ENCODE measurements around the gene VARS1. TPM values are rescaled to one million over a fixed set of nuclear protein-coding genes. Genes with fewer than 3 reads are reported as not detected.
"Not testable (repeated sequence)": the region's sequence is repeated elsewhere in the genome, so short reads cannot be mapped to it uniquely, and the experiment has no call there.

Gene VARS1
- total RNA-seq, result 10 to 100 TPM; 44.4 to 49.6 TPM
- 10 to 100 TPM in 1 of 2 donors, 1 to 10 TPM in 1; 9.8 to 26.4 TPM for polyA plus RNA-seq
- long read RNA-seq, donor 1, partial matches to known transcripts, result 50 of 57 reads
- long read RNA-seq, donor 1, other reads (novel, unspliced or antisense), result 7 of 57 reads
- long read RNA-seq, donor 2, full-length matches to known transcripts, result 6 of 39 reads
- long read RNA-seq, donor 2, partial matches to known transcripts, result 23 of 39 reads
- long read RNA-seq, donor 2, other reads (novel, unspliced or antisense), result 10 of 39 reads

DNA sequence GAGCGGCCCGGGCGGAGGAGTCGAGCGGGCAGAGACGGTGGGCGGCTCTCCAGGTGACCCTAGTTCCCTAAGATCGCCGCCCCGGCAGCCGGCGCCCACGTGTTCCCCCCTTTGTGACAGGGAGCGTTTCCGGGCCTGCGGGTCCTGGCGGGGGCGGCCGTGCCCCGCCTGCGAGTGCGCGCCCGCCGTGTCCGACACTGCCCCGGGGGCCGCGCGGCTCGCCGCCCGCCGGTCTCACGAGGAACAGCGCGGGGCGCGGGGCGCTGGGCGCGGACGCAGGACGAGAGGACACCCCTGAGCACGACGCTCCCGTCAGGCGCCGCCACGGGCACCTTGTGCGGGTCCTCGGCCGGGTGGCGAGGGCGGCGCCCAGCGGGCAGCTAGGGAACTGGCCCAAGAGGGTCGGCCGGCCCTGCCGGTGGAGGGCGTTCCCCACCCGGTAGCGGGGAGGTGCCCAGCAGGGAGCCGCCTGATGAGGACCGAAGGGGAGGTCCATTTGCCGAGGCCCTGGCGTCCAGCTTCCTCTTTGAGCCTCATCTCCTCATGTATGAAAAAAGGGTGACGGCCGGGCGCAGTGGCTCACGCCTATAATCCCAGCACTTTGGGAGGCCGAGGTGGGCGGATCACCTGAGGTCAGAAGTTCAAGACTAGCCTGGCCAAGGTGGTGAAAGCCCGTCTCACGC, at the start of gene VARS1:
Gene VARS1 (minus strand): TSS at position 137 of the 683 bp plus-strand sequence. CDS start 535 bp downstream, outside the sequence.
- ATAC-seq (ENCODE audit: low FRiP score), result peak; percentile 94
- peak; percentile 96 to 97 for DNase-seq
- Histone ChIP-seq H3K36me3 (ENCODE audit: control insufficient read depth in 1 of 2, insufficient read depth in 2 of 2, low read length in 1 of 2) (no peaks in the 10 kb centered on the region), H3K4me1 (ENCODE audit: control insufficient read depth in 1 of 2, insufficient read depth in 2 of 2, low read length in 2 of 2) (no peaks in the 10 kb centered on the region), H3K9me3 (ENCODE audit: control insufficient read depth, low read length) (no peaks in the 10 kb centered on the region), H3K27ac (ENCODE audit: low read depth in 1 of 2, low read length in 2 of 2) (peak within 1 kb of the TSS; percentile 33 to 62), H3K27me3 (ENCODE audit: control insufficient read depth in 1 of 2, insufficient read depth in 2 of 2, low read length in 1 of 2) (no peaks in the 10 kb centered on the region), H3K4me3 (ENCODE audit: low read length in 2 of 2) (peak within 1 kb of the TSS; percentile 43 to 78)
- WGBS, 2 donors, result 0% methylated on average over 45 to 75 of the region's 75 CpGs
- intact Hi-C loops (cut with DNase I), result loop anchor here (5.0 kb wide), 2 partner anchors 37 to 58 kb away; partner anchors contain the start of gene CLIC1 (in 1 of the 2)

DNA sequence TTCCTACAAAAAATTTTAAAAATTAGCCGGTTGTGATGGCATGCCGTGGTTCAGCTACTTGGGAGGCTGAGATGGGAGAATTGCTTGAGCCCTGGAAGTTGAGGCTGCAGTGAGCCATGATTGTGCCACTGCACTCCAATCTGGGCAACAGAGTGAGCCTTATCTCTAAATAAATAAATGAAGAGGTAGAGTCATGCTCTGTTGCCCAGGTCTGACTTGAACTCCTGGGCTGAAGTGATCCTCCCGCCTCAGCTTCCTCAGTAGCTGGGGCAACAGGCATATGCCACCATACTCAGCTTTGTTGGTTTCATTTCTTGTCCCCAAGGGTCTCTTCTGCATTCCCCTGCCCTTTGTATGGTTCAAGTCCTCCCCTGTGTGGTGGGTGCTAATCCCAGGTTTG, 49.0 kb upstream of the VARS1 start:
- intact Hi-C loops (cut with DNase I), result no loop called here
- H3K4me3 ChIP-seq (ENCODE audit: low read length in 2 of 2), result no peak overlapping the region
- no peaks in the 10 kb centered on the region for H3K9me3 ChIP-seq (ENCODE audit: control insufficient read depth, low read length)
- WGBS, 2 donors, result 93 to 94% methylated on average over 3 of the region's 3 CpGs
- ATAC-seq (ENCODE audit: low FRiP score) (no peak), DNase-seq (no peak)
- H3K36me3 ChIP-seq (ENCODE audit: control insufficient read depth in 1 of 2, insufficient read depth in 2 of 2, low read length in 1 of 2), result peaks cover 0 to 3% of the 10 kb centered on the region in 2 donors
- H3K27ac ChIP-seq (ENCODE audit: low read depth in 1 of 2, low read length in 2 of 2), result no peak overlapping the region
- H3K4me1 ChIP-seq (ENCODE audit: control insufficient read depth in 1 of 2, insufficient read depth in 2 of 2, low read length in 2 of 2), result no peaks in the 10 kb centered on the region
- no peaks in the 10 kb centered on the region for H3K27me3 ChIP-seq (ENCODE audit: control insufficient read depth in 1 of 2, insufficient read depth in 2 of 2, low read length in 1 of 2)

DNA sequence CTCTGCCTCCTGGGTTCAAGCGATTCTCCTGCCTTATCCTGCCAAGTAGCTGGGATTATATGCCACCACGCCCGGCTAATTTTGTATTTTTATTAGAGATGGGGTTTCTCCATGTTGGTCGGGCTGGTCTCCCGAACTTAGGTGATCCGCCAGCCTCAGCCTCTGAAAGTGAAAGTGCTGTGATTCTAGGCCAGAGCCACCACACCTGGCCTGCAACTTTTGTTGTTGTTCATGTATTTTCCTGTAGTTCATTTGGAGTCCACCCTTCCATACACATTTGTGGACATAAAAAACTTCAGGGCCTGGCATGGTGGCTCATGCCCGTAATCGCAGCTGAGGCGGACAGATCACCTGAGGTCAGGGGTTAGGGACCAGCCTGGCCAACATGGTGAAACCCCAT, 46.5 kb upstream of the VARS1 start:
- WGBS, 2 donors, result 90% methylated on average over 9 of the region's 9 CpGs
- H3K27ac ChIP-seq (ENCODE audit: low read depth in 1 of 2, low read length in 2 of 2), result no peak overlapping the region
- DNase-seq (no peak), ATAC-seq (ENCODE audit: low FRiP score) (no peak)
- H3K4me3 ChIP-seq (ENCODE audit: low read length in 2 of 2), result no peak overlapping the region
- H3K36me3 ChIP-seq (ENCODE audit: control insufficient read depth in 1 of 2, insufficient read depth in 2 of 2, low read length in 1 of 2), result peaks cover 0 to 9% of the 10 kb centered on the region in 2 donors
- H3K9me3 ChIP-seq (ENCODE audit: control insufficient read depth, low read length), result no peaks in the 10 kb centered on the region
- H3K27me3 ChIP-seq (ENCODE audit: control insufficient read depth in 1 of 2, insufficient read depth in 2 of 2, low read length in 1 of 2), result no peaks in the 10 kb centered on the region
- intact Hi-C loops (cut with DNase I), result no loop called here
- no peaks in the 10 kb centered on the region for H3K4me1 ChIP-seq (ENCODE audit: control insufficient read depth in 1 of 2, insufficient read depth in 2 of 2, low read length in 2 of 2)

DNA sequence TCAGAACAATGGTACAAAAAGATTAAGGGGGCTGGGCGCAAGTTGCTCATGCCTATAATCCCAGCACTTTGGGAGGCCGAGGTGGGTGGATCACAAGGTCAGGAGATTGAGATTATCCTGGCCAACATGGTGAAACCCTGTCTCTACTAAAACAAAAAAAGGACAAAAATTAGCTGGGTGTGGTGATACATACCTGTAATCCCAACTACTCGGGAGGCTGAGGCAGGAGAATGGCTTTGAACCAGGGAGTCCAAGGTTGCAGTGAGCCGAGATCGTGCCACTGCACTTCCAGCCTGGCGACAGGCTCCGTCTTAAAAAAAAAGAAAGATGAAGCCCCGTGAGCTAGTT, 44.2 kb upstream of the VARS1 start:
- not testable (repeated sequence) for ATAC-seq (ENCODE audit: low FRiP score); H3K27me3 ChIP-seq (ENCODE audit: control insufficient read depth in 1 of 2, insufficient read depth in 2 of 2, low read length in 1 of 2); H3K9me3 ChIP-seq (ENCODE audit: control insufficient read depth, low read length); DNase-seq; H3K36me3 ChIP-seq (ENCODE audit: control insufficient read depth in 1 of 2, insufficient read depth in 2 of 2, low read length in 1 of 2); H3K4me1 ChIP-seq (ENCODE audit: control insufficient read depth in 1 of 2, insufficient read depth in 2 of 2, low read length in 2 of 2); H3K4me3 ChIP-seq (ENCODE audit: low read length in 2 of 2); H3K27ac ChIP-seq (ENCODE audit: low read depth in 1 of 2, low read length in 2 of 2)
- intact Hi-C loops (cut with DNase I), result loop anchor here in 1 of 2 donors (10.0 kb wide), 1 partner anchor 155 kb away; the partner anchor contains the start of gene LY6G5C
- WGBS, 2 donors, result 79 to 80% methylated on average over 8 of the region's 8 CpGs

DNA sequence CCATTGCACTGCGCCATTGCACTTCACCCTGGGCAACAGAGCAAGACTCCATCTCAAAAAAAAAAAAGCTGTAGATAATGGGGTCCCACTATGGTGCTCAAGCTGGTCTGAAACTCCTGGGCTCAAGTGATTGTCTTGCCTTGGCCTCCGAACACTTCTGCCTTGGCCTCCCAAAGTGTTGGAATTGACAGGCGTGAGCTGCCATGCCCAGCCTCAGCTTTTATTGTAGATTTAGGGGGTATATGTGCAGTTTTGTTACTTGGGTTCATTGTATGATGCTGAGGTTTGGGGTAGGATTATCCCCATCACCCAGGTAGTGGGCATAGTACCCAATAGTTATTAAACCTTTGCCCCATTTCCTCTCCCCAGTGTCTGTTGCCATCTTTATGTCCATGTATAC, 43.4 kb upstream of the VARS1 start:
- intact Hi-C loops (cut with DNase I), result loop anchor here in 1 of 2 donors (10.0 kb wide), 1 partner anchor 154 kb away; the partner anchor contains the start of gene LY6G5C
- H3K4me3 ChIP-seq (ENCODE audit: low read length in 2 of 2), result no peak overlapping the region
- 94 to 95% methylated on average over 3 of the region's 3 CpGs for WGBS, 2 donors
- ATAC-seq (ENCODE audit: low FRiP score), result no peak
- DNase-seq, result no peak
- peaks cover 0 to 8% of the 10 kb centered on the region in 2 donors for H3K36me3 ChIP-seq (ENCODE audit: control insufficient read depth in 1 of 2, insufficient read depth in 2 of 2, low read length in 1 of 2)
- H3K27ac ChIP-seq (ENCODE audit: low read depth in 1 of 2, low read length in 2 of 2), result no peak overlapping the region
- H3K4me1 ChIP-seq (ENCODE audit: control insufficient read depth in 1 of 2, insufficient read depth in 2 of 2, low read length in 2 of 2), result no peaks in the 10 kb centered on the region
- H3K27me3 ChIP-seq (ENCODE audit: control insufficient read depth in 1 of 2, insufficient read depth in 2 of 2, low read length in 1 of 2), result no peaks in the 10 kb centered on the region
- H3K9me3 ChIP-seq (ENCODE audit: control insufficient read depth, low read length), result no peaks in the 10 kb centered on the region

DNA sequence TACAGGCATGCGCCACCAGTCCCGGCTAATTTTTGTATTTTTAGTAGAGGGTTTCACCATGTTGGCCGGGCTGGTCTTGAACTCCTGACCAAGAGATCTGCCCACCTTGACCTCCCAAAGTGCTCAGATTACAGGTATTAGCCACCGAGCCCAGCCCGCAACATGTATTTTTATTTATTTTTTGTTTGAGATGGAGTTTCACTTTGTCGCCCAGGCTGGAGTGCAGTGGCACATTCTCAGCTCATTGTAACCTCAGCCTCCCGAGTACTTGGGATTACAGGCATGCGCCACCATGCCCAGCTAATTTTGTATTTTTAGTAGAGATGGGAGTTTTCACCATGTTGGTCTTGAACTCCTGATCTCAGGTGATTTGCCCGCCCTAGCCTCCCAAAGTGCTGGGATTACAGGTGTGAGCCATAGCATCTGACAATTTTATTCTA, 42.6 kb upstream of the VARS1 start:
- H3K36me3 ChIP-seq (ENCODE audit: control insufficient read depth in 1 of 2, insufficient read depth in 2 of 2, low read length in 1 of 2); ATAC-seq (ENCODE audit: low FRiP score): not testable (repeated sequence)

DNA sequence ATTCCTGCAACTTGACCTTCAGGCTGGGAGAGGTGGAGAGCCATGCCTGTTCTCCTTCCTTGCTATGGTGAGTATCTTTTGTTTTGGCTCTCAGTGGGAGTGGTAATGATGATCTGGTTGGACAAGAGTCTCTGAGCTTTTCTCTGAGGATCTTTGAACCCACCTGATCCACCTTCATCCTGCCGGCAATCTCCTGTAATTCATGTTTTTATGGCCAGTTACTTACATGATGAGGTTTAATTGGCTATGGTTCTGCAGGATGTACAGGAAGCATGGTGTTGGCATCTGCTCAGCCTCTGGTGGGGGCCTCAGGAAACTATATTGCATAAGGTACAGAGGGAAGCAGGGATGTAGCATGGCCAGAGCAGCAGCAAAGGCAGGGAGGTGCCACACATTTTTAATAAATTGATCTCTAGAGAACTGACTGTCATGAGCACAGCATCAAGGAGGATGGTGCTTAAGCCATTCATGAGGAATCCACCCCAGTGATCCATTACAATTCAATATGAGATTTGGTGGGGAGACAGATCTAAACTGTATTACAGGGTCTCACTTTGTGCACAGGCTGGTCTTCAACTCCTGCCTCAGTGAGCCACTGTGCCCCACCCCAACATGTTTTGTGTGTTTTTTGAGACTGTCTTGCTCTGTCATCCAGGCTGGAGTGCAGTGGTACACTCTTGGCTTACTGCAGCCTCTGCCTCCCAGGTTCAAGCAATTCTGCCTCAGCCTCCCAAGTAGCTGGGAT, 42.0 kb upstream of the VARS1 start:
- Histone ChIP-seq H3K36me3 (ENCODE audit: control insufficient read depth in 1 of 2, insufficient read depth in 2 of 2, low read length in 1 of 2) (peaks cover 0 to 8% of the 10 kb centered on the region in 2 donors), H3K27me3 (ENCODE audit: control insufficient read depth in 1 of 2, insufficient read depth in 2 of 2, low read length in 1 of 2) (no peaks in the 10 kb centered on the region), H3K27ac (ENCODE audit: low read depth in 1 of 2, low read length in 2 of 2) (peak overlapping the region in 1 of 2 donors; percentile 18), H3K9me3 (ENCODE audit: control insufficient read depth, low read length) (no peaks in the 10 kb centered on the region), H3K4me1 (ENCODE audit: control insufficient read depth in 1 of 2, insufficient read depth in 2 of 2, low read length in 2 of 2) (peaks cover 0 to 2% of the 10 kb centered on the region in 2 donors), H3K4me3 (ENCODE audit: low read length in 2 of 2) (no peak overlapping the region)
- DNase-seq (no peak), ATAC-seq (ENCODE audit: low FRiP score) (no peak)
- intact Hi-C loops (cut with DNase I), result loop anchor here in 1 of 2 donors (10.0 kb wide), 1 partner anchor 153 kb away; the partner anchor contains the start of gene LY6G5C
- 56 to 68% methylated on average over 1 of the region's 1 CpG for WGBS, 2 donors

More for the DNA sequence above, 42.6 kb upstream of the VARS1 start:
- H3K9me3 ChIP-seq (ENCODE audit: control insufficient read depth, low read length); DNase-seq; H3K27ac ChIP-seq (ENCODE audit: low read depth in 1 of 2, low read length in 2 of 2); H3K4me3 ChIP-seq (ENCODE audit: low read length in 2 of 2); H3K27me3 ChIP-seq (ENCODE audit: control insufficient read depth in 1 of 2, insufficient read depth in 2 of 2, low read length in 1 of 2); H3K4me1 ChIP-seq (ENCODE audit: control insufficient read depth in 1 of 2, insufficient read depth in 2 of 2, low read length in 2 of 2): not testable (repeated sequence)
- intact Hi-C loops (cut with DNase I), result loop anchor here in 1 of 2 donors (10.0 kb wide), 1 partner anchor 153 kb away; the partner anchor contains the start of gene LY6G5C
- WGBS, 2 donors, result 86% methylated on average over 9 of the region's 9 CpGs
